ENCODE results near the gene CCDC59. TPM values are rescaled to one million over a fixed set of nuclear protein-coding genes. Genes with fewer than 3 reads are reported as not detected.
"Not testable (repeated sequence)": the region's sequence is repeated elsewhere in the genome, so short reads cannot be mapped to it uniquely, and the experiment has no call there.

The CCDC59 gene
- total RNA-seq, 1 experiment from 2014 or later: 57.0 TPM

DNA sequence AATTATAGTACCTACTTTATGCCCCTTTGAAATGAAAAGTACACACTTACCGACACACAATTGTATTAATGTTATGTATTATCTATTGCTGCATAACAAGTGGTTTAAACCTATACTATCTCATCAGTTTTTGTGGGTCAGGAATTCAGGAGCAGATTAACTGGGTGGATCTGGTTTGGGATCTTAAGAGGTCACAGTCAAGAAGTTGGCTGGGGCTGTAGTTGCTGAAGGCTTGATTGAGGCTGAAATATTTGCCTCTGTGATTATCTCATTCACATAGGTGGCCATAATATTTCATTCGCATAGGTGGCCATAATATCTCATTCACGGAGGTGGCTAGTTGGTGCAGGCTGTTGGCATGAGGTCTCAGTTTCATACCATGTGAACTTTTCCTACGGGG lies 5.8 kb upstream of the CCDC59 start:
- intact Hi-C loops (cut with micrococcal nuclease; ENCODE audit: unreplicated experiment): no loop called here
- POLR2A ChIA-PET: no interaction called here

DNA sequence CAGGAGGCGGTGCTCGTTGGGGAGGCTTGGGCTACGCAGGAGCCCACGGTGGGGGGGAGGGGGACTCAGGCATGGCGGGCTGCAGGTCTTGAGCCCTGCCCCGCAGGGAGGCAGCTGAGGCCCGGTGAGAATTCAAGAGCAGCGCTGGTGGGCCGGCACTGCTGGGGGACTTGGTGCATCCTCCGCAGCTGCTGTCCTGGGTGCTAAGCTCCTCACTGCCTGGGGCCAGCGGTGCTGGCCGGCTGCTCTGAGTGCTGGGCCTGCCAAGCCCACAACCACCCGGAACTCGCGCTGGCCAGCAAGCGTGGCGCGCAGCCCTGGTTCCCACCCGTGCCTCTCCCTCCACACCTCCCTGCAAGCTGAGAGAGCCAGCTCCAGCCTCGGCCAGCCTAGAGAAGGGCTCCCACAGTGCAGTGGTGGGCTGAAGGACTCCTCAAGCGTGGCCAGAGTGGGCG lies 3.3 kb upstream of the CCDC59 start:
- no peaks in the 10 kb centered on the region for H3K9me3 ChIP-seq
- H3K9me3 Mint-ChIP-seq (ENCODE audit: unreplicated experiment): no peaks in the 10 kb centered on the region
- POLR2A ChIA-PET: no interaction called here
- TF ChIP-seq, protein P1, sequence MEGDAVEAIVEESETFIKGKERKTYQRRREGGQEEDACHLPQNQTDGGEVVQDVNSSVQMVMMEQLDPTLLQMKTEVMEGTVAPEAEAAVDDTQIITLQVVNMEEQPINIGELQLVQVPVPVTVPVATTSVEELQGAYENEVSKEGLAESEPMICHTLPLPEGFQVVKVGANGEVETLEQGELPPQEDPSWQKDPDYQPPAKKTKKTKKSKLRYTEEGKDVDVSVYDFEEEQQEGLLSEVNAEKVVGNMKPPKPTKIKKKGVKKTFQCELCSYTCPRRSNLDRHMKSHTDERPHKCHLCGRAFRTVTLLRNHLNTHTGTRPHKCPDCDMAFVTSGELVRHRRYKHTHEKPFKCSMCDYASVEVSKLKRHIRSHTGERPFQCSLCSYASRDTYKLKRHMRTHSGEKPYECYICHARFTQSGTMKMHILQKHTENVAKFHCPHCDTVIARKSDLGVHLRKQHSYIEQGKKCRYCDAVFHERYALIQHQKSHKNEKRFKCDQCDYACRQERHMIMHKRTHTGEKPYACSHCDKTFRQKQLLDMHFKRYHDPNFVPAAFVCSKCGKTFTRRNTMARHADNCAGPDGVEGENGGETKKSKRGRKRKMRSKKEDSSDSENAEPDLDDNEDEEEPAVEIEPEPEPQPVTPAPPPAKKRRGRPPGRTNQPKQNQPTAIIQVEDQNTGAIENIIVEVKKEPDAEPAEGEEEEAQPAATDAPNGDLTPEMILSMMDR (IDR thresholded peaks at IDR 0.05; ENCODE audit: insufficient read depth in 1 of 2, low read depth in 1 of 2, low read length in 1 of 2, severe bottlenecking in 1 of 2, unreplicated experiment in 1 of 2): no peak
- intact Hi-C loops (cut with micrococcal nuclease; ENCODE audit: unreplicated experiment): no loop called here
- H3K27me3 Mint-ChIP-seq (ENCODE audit: insufficient read depth, unreplicated experiment): no peaks in the 10 kb centered on the region
- H3K4me1 Mint-ChIP-seq (ENCODE audit: low read depth, unreplicated experiment): peaks cover 6% of the 10 kb centered on the region
- H3K36me3 Mint-ChIP-seq (ENCODE audit: insufficient read depth, unreplicated experiment): peaks cover 16% of the 10 kb centered on the region
- H3K4me3 Mint-ChIP-seq (ENCODE audit: unreplicated experiment): no peak overlapping the region
- H3K27me3 ChIP-seq (replicated peaks; ENCODE audit: control insufficient read depth, insufficient read depth, low read length): no peaks in the 10 kb centered on the region
- no peak overlapping the region for H3K27ac Mint-ChIP-seq (ENCODE audit: unreplicated experiment)
- no peak overlapping the region for H3K4me3 ChIP-seq (ENCODE audit: low read depth, low read length)
- H3K4me1 ChIP-seq: no peaks in the 10 kb centered on the region; the same call in 1 of the 2 replicates
- no TSS peak for BruUV-seq (replicated peaks)
- no peak for DNase-seq
- CTCF ChIA-PET: no interaction called here
- no peaks in the 10 kb centered on the region for H3K36me3 ChIP-seq (ENCODE audit: control insufficient read depth, insufficient read depth, low read length)

More for the DNA sequence above, 5.8 kb upstream of the CCDC59 start:
- H3K4me3 ChIP-seq (ENCODE audit: low read depth, low read length): no peak overlapping the region
- Mint-ChIP-seq H3K4me3 (ENCODE audit: unreplicated experiment) (no peak overlapping the region), H3K27ac (ENCODE audit: unreplicated experiment) (no peak overlapping the region), H3K36me3 (ENCODE audit: insufficient read depth, unreplicated experiment) (peaks cover under 1% of the 10 kb centered on the region), H3K27me3 (ENCODE audit: insufficient read depth, unreplicated experiment) (no peaks in the 10 kb centered on the region), H3K9me3 (ENCODE audit: unreplicated experiment) (no peaks in the 10 kb centered on the region), H3K4me1 (ENCODE audit: low read depth, unreplicated experiment) (peaks cover 3% of the 10 kb centered on the region)
- no peak for DNase-seq
- CTCF ChIA-PET: no interaction called here
- TF ChIP-seq, protein P1 (IDR thresholded peaks at IDR 0.05; ENCODE audit: insufficient read depth in 1 of 2, low read depth in 1 of 2, low read length in 1 of 2, severe bottlenecking in 1 of 2, unreplicated experiment in 1 of 2): no peak
- no TSS peak for BruUV-seq (replicated peaks)
- no peaks in the 10 kb centered on the region for H3K27me3 ChIP-seq (replicated peaks; ENCODE audit: control insufficient read depth, insufficient read depth, low read length)
- H3K36me3 ChIP-seq (ENCODE audit: control insufficient read depth, insufficient read depth, low read length): no peaks in the 10 kb centered on the region
- H3K9me3 ChIP-seq: no peaks in the 10 kb centered on the region
- H3K4me1 ChIP-seq: no peaks in the 10 kb centered on the region

DNA sequence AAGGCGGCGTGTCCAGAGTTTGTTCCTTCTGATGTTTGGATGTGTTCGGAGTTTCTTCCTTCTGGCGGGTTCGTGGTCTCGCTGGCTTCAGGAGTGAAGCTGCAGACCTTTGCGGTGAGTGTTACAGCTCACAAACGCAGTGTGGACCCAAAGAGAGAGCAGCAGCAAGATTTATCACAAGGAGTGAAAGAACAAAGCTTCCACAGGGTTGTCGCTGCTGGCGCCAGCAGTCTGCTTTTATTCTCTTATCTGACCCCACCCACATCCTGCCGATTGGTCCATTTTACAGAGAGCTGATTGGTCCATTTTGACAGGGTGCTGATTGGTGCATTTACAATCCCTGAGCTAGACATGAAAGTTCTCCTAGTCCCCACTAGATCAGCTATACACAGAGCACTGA lies 2.6 kb upstream of the CCDC59 start:
- H3K36me3 ChIP-seq (ENCODE audit: control insufficient read depth, insufficient read depth, low read length); H3K4me1 Mint-ChIP-seq (ENCODE audit: low read depth, unreplicated experiment); H3K4me3 ChIP-seq (ENCODE audit: low read depth, low read length); CTCF ChIA-PET; H3K27me3 Mint-ChIP-seq (ENCODE audit: insufficient read depth, unreplicated experiment); H3K4me1 ChIP-seq; POLR2A ChIA-PET; BruUV-seq (replicated peaks); intact Hi-C loops (cut with micrococcal nuclease; ENCODE audit: unreplicated experiment); H3K27me3 ChIP-seq (replicated peaks; ENCODE audit: control insufficient read depth, insufficient read depth, low read length); H3K9me3 Mint-ChIP-seq (ENCODE audit: unreplicated experiment); H3K27ac Mint-ChIP-seq (ENCODE audit: unreplicated experiment); H3K4me3 Mint-ChIP-seq (ENCODE audit: unreplicated experiment); DNase-seq; H3K9me3 ChIP-seq: not testable (repeated sequence)
- peaks cover 16% of the 10 kb centered on the region for H3K36me3 Mint-ChIP-seq (ENCODE audit: insufficient read depth, unreplicated experiment)

DNA sequence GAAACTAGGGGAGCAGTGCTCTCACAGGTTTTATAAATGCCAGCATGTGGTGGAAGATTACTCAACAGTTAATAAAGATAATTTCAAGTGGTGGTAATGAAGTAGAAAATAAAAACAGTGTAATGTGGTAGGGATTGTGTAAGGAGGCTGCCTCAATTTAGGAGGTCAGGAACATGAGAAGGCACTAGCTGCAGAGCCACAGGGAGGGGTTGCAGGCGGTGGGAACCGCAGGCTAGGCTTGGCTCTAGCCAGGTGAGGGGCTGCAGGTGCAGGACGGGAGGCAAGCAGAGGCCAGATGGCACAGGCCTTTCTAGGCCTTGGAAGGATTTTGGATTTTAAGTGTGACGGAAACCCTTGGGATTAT lies 910 bp upstream of the CCDC59 start:
- peak in 1 of 2 experiments; percentile 34 for DNase-seq
- peaks cover 6% of the 10 kb centered on the region for H3K4me1 Mint-ChIP-seq (ENCODE audit: low read depth, unreplicated experiment)
- intact Hi-C loops (cut with micrococcal nuclease; ENCODE audit: unreplicated experiment): no loop called here
- Histone ChIP-seq H3K4me3 (ENCODE audit: low read depth, low read length) (peak overlapping the region; percentile 84), H3K4me1 (no peaks in the 10 kb centered on the region; the same call in 1 of the 2 replicates), H3K36me3 (ENCODE audit: control insufficient read depth, insufficient read depth, low read length) (no peaks in the 10 kb centered on the region), H3K27me3 (replicated peaks; ENCODE audit: control insufficient read depth, insufficient read depth, low read length) (no peaks in the 10 kb centered on the region), H3K9me3 (no peaks in the 10 kb centered on the region)
- TF ChIP-seq, protein P1 (IDR thresholded peaks at IDR 0.05; ENCODE audit: insufficient read depth in 1 of 2, low read depth in 1 of 2, low read length in 1 of 2, severe bottlenecking in 1 of 2, unreplicated experiment in 1 of 2): no peak
- ChIA-PET CTCF (no interaction called here), POLR2A (interaction anchor here (0.6 to 1.2 kb wide), 3 partner anchors 14 to 269 kb away, joined by 3 to 4 read pairs (median 3); no protein-coding TSS in a partner anchor)
- peak overlapping the region; percentile 100 for H3K27ac Mint-ChIP-seq (ENCODE audit: unreplicated experiment)
- H3K27me3 Mint-ChIP-seq (ENCODE audit: insufficient read depth, unreplicated experiment): no peaks in the 10 kb centered on the region
- H3K4me3 Mint-ChIP-seq (ENCODE audit: unreplicated experiment): peak overlapping the region; percentile 99
- BruUV-seq (replicated peaks): TSS peak; percentile 35
- H3K36me3 Mint-ChIP-seq (ENCODE audit: insufficient read depth, unreplicated experiment): peaks cover 33% of the 10 kb centered on the region
- H3K9me3 Mint-ChIP-seq (ENCODE audit: unreplicated experiment): no peaks in the 10 kb centered on the region

All from Caco-2 (cell line).